ENCODE measurements around the gene SF3B6.

DNA sequence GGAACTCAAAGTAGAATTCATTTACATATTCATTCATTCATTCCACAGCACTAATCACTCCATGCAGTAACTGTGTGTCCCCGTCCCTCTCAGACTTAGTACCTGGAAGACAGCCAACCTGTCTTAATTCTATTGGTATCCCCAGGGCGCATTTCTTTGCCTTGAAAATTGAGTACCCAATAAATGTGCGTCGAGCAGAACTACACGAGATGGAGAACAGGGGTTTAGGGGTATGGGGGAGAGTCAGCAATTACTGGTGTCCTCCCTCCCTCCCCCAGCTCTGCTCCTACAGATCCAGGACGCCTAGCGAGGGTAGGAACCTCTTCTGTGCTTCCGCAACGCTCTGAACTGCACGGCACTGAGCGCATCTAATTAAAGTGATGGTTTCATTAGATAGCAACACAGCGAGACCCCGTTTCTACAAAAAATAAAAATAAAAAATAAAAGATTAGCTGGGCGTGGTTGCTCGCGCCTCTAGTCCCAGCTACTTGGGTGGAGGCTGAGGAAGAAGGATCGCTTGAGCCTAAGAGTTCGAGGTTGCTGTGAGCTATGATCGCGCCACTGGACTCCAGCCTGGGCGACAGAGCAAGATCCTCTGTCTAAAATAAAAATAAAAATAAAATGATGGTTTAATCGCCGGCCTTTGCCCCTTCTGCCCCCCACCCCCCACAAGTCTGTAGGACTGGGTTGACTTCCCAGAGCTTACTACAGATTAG is 27.2 kb downstream of the SF3B6 start:
- TF ChIP-seq, protein P1, sequence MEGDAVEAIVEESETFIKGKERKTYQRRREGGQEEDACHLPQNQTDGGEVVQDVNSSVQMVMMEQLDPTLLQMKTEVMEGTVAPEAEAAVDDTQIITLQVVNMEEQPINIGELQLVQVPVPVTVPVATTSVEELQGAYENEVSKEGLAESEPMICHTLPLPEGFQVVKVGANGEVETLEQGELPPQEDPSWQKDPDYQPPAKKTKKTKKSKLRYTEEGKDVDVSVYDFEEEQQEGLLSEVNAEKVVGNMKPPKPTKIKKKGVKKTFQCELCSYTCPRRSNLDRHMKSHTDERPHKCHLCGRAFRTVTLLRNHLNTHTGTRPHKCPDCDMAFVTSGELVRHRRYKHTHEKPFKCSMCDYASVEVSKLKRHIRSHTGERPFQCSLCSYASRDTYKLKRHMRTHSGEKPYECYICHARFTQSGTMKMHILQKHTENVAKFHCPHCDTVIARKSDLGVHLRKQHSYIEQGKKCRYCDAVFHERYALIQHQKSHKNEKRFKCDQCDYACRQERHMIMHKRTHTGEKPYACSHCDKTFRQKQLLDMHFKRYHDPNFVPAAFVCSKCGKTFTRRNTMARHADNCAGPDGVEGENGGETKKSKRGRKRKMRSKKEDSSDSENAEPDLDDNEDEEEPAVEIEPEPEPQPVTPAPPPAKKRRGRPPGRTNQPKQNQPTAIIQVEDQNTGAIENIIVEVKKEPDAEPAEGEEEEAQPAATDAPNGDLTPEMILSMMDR (IDR thresholded peaks at IDR 0.05): no peak
- no peak for TF ChIP-seq POLR2A (IDR thresholded peaks at IDR 0.05)
- TF ChIP-seq EP300 (IDR thresholded peaks at IDR 0.05): no peak

Measured in ovary (tissue), 3 donors.